Prostate gland (tissue), 2 donors: ENCODE data around the gene PTPN23.

ENCODE experiments used
- CTCF ChIP-seq, 4 experiments: fragments of 200-600 bp in 2 of 4; fragments of 450-650 bp in 2 of 4; sonication (generic) in 2 of 4; IDR thresholded peaks; 1 replicate in 3 of 4; 2 replicates in 1 of 4; pipeline ENCODE4 v1.5.1; 2016 to 2019; ENCODE audit warnings: antibody characterized with exemption in 4 of 4, mild to moderate bottlenecking in 2 of 4, moderate library complexity in 2 of 4
- POLR2A ChIP-seq: fragments of 450-650 bp; IDR thresholded peaks from one replicate; pipeline ENCODE4 v1.6.1; 2016; ENCODE audit warnings: antibody characterized with exemption, mild to moderate bottlenecking
- POLR2AphosphoS5 ChIP-seq: sonication (generic); formaldehyde crosslinking; IDR thresholded peaks from one replicate; pipeline ENCODE4 v1.6.1; 2017; ENCODE audit warnings: antibody characterized with exemption

- TF ChIP-seq POLR2A = no peak
- no peak for TF ChIP-seq POLR2AphosphoS5
- TF ChIP-seq CTCF (IDR thresholded peaks at IDR 0.05) = no peak
Observed at GRCh38 chr3:47412453-47412756, 31.6 kb downstream of the PTPN23 start.
